HL-60 (cell line): ENCODE results near the gene RDH5.

Source experiments
- GABPA ChIP-seq: IDR thresholded peaks from 2 replicates; pipeline ENCODE4 v1.6.1; 2012; ENCODE audit warnings: low read depth
- POLR2AphosphoS5 ChIP-seq: IDR thresholded peaks from 2 replicates; pipeline ENCODE4 v1.6.1; 2012; ENCODE audit warnings: low read depth
- TF ChIP-seq, protein P1 (sequence below): IDR thresholded peaks from one replicate; pipeline ENCODE4 v1.5.1; 2011; ENCODE audit warnings: low read length, control low read depth, inconsistent platforms; ENCODE audit not compliant: insufficient read depth

DNA sequence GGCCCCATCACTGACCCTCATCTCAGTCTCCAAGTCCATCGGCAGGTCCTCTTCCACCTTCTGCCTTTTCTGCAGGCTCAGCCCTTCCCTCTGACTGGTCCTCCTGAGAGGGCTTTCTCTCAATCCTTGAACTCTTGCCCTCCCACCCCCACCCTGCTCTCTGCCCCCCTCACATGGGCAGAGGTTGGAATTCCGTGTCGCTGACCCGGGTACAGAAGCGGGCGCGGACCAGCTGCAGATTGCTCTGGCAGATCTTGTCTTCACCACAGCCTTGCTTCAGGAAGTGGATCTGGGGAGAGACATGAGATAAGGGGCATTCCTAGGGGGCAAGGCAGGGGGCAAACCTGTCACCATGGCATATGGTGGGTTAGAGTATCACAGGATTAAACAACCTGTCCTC lies 24.8 kb upstream of the RDH5 start:
- TF ChIP-seq, protein P1, sequence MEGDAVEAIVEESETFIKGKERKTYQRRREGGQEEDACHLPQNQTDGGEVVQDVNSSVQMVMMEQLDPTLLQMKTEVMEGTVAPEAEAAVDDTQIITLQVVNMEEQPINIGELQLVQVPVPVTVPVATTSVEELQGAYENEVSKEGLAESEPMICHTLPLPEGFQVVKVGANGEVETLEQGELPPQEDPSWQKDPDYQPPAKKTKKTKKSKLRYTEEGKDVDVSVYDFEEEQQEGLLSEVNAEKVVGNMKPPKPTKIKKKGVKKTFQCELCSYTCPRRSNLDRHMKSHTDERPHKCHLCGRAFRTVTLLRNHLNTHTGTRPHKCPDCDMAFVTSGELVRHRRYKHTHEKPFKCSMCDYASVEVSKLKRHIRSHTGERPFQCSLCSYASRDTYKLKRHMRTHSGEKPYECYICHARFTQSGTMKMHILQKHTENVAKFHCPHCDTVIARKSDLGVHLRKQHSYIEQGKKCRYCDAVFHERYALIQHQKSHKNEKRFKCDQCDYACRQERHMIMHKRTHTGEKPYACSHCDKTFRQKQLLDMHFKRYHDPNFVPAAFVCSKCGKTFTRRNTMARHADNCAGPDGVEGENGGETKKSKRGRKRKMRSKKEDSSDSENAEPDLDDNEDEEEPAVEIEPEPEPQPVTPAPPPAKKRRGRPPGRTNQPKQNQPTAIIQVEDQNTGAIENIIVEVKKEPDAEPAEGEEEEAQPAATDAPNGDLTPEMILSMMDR, result no peak
- TF ChIP-seq GABPA (no peak), POLR2AphosphoS5 (no peak)
